Astrocyte (in vitro differentiated cells and primary cell): Measurements from ENCODE around the gene PCDHB8.

Experiments
- CTCF ChIP-seq: IDR thresholded peaks from 2 replicates; pipeline ENCODE4 v1.5.1; 2011; ENCODE audit warnings: low read depth, mild to moderate bottlenecking, inconsistent platforms, low read length, moderate library complexity; ENCODE audit not compliant: insufficient read depth
- EZH2 ChIP-seq: IDR thresholded peaks from 2 replicates; pipeline ENCODE4 v1.6.1; 2012; ENCODE audit warnings: mild to moderate bottlenecking, low read length, inconsistent platforms; ENCODE audit not compliant: insufficient read depth

- TF ChIP-seq CTCF (no peak), EZH2 (no peak)
Measured at GRCh38 chr5:141180313-141180712, 2.7 kb downstream of the PCDHB8 start.
